Psoas muscle (tissue), 8 donors: ENCODE data around the gene RPL18. TPM values are rescaled to one million over a fixed set of nuclear protein-coding genes. Genes with fewer than 3 reads are reported as not detected.
A peak's percentile ranks its signal among the peaks of the same experiment; 100 is the strongest.

Experiments used
- ATAC-seq, 4 donors: fragments of 200-7000 bp; cut with Tn5 transposase; one replicate each; pipeline ENCODE4 v1.9.1; 2020; ENCODE audit warnings: moderate library complexity in 3 of 4, mild to moderate bottlenecking in 2 of 4
- DNase-seq, 2 donors: peaks; one replicate each; pipeline ENCODE4 v3.0.0-alpha.2; 2020
- H3K27ac ChIP-seq: fragments of 200-600 bp; one replicate; pipeline ENCODE4 v1.8.0; 2022
- H3K27me3 ChIP-seq, 3 donors: fragments of 200-600 bp in 1 of 3; one replicate each; pipeline versions ENCODE4 v1.6.1 to v1.8.0; 2013 to 2022; ENCODE audit warnings: low read length in 2 of 3, mild to moderate bottlenecking in 2 of 3, moderate library complexity in 1 of 3; ENCODE audit not compliant: insufficient read depth in 3 of 3
- H3K36me3 ChIP-seq, 2 donors: fragments of 200-600 bp in 1 of 2; one replicate each; pipeline versions ENCODE4 v1.6.1 to v1.8.0; 2013 to 2022; ENCODE audit warnings: low read depth in 1 of 2, mild to moderate bottlenecking in 1 of 2, moderate library complexity in 1 of 2; ENCODE audit not compliant: insufficient read depth in 1 of 2
- H3K4me1 ChIP-seq: fragments of 200-600 bp; one replicate; pipeline ENCODE4 v1.8.0; 2022
- H3K4me3 ChIP-seq: fragments of 200-600 bp; one replicate; pipeline ENCODE4 v1.8.0; 2022; ENCODE audit warnings: mild to moderate bottlenecking
- H3K9me3 ChIP-seq: fragments of 200-600 bp; one replicate; pipeline ENCODE4 v1.8.0; 2022
- CTCF ChIP-seq: fragments of 200-600 bp; IDR thresholded peaks from one replicate; pipeline ENCODE4 v1.8.0; 2022; ENCODE audit warnings: antibody characterized with exemption
- WGBS, 3 donors: extraction: QIAGEN DNeasy Blood & Tissue Kit; methylation state at CpG; one replicate each; pipeline versions ENCODE4 v1.1.6 to v1.1.7; 2013; 5-methylcytosine and 5-hydroxymethylcytosine counted together
- intact Hi-C, 2 donors: fragments of 100-400 bp; cut with DNase I; formaldehyde crosslinking; loops; one replicate each; pipeline versions ENCODE4 v1.11.0 to v1.14.2; 2022
- polyA plus RNA-seq, 3 donors: library from polyadenylated mRNA; stranded (reverse); fragments of 200-250 nt; gene quantifications; one replicate each; pipeline ENCODE4 v1.2.3, GENCODE V29; 2013
- total RNA-seq, 4 donors: library from RNA; stranded (reverse); fragmentation: NEBNext Ultra II Directional in 2 of 4; extraction: Animal tissue kit (Norgen Biotek cat#: 25700) in 2 of 4; gene quantifications; one replicate each; pipeline versions ENCODE4 v1.2.1 to v1.2.4, GENCODE V29; 2021 to 2023
- donor health status: healthy with polysubstance abuse.
- donor health status: DM: no; HTN: no; CAD: no; lungs with moderate emphysema.
- donor health status: Bipolar disorder and iron deficiency.
- donor health status: healthy.
- donor health status: DM: yes; HTN: yes; CAD: no.
- donor health status: DM: no; HTN: no; CAD: no.
- donor health status: DM: no; HTN: no; CAD: no.
- donor health status: DM: yes; HTN: yes; CAD: no.

Gene RPL18
- total and polyA plus RNA-seq, 7 donors: 506 to 1,745 (median 730) TPM

- intact Hi-C loops: no loop called here
- WGBS, 3 donors: 71 to 80% (median 80%) methylated on average over 18 to 23 of the region's 23 CpGs
- no peaks in the 10 kb centered on the region for H3K27me3 ChIP-seq
- ATAC-seq: no peak
- no peak for DNase-seq
- no peak for TF ChIP-seq CTCF
- no peaks in the 10 kb centered on the region for H3K36me3 ChIP-seq
- no peak overlapping the region for H3K4me3 ChIP-seq
- no peak overlapping the region for H3K27ac ChIP-seq
- no peaks in the 10 kb centered on the region for H3K9me3 ChIP-seq
- no peaks in the 10 kb centered on the region for H3K4me1 ChIP-seq
Observed at GRCh38 chr19:48575931-48576622, 42.9 kb downstream of the RPL18 start.

- no peaks in the 10 kb centered on the region for H3K27me3 ChIP-seq
- ATAC-seq (no peak), DNase-seq (no peak)
- peaks cover 10% of the 10 kb centered on the region for H3K4me1 ChIP-seq
- H3K4me3 ChIP-seq: no peak overlapping the region
- no peak overlapping the region for H3K27ac ChIP-seq
- 68 to 83% (median 82%) methylated on average over 12 of the region's 12 CpGs for WGBS, 3 donors
- no peaks in the 10 kb centered on the region for H3K36me3 ChIP-seq
- intact Hi-C loops: no loop called here
- H3K9me3 ChIP-seq: no peaks in the 10 kb centered on the region
- no peak for TF ChIP-seq CTCF
Observed at GRCh38 chr19:48573163-48573505, 45.8 kb downstream of the RPL18 start.

DNA sequence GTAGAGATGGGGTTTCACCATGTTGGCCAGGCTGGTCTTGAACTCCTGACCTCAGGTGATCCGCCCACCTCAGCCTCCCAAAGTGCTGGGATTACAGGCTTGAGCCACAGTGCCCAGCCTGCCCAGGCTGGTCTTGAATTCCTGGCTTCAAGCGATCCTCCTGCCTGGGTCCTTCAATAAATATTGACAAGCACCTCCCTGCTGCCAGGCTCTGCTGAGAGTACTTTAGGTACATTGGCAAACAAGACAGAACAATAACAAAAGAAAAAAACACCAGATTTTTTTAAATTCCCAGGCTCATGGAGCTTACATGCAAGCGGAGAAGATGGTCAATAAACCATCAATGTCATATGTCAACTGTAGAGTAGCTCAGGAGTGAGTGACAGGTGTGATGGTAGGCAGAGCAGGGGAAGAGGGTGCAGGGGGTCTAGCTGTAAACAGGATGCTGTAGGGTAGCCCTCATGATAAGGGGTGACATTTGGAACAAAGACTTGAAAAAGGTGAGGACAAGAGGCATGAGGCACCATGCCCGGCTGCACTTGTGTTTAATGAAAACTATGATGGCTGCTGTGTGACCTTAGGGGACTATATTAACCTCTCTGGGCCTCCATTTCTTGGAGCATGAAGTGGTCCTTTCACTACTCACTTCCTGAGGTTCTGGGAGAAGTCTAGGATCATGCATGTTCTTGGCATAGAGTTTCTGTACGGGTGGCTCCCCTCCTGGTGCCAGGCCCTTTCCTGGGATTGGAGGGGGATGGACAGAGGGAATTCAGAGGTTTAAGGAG lies 47.4 kb downstream of the RPL18 start:
- WGBS, 3 donors: 61 to 79% (median 71%) methylated on average over 4 to 5 of the region's 5 CpGs
- ATAC-seq (no peak), DNase-seq (no peak)
- TF ChIP-seq CTCF: no peak
- Histone ChIP-seq H3K4me1 (peaks cover 19% of the 10 kb centered on the region), H3K36me3 (no peaks in the 10 kb centered on the region), H3K9me3 (no peaks in the 10 kb centered on the region), H3K4me3 (no peak overlapping the region), H3K27me3 (no peaks in the 10 kb centered on the region), H3K27ac (no peak overlapping the region)
- intact Hi-C loops: no loop called here

GRCh38 chr19:48569814-48570213 lies 49.2 kb downstream of the RPL18 start:
- no peak for DNase-seq
- 14 to 18% (median 15%) methylated on average over 11 of the region's 11 CpGs for WGBS, 3 donors
- H3K4me1 ChIP-seq: peaks cover 19% of the 10 kb centered on the region
- H3K36me3 ChIP-seq: no peaks in the 10 kb centered on the region
- ATAC-seq: peak; percentile 72 to 86 (median 77)
- no peaks in the 10 kb centered on the region for H3K27me3 ChIP-seq
- H3K4me3 ChIP-seq: no peak overlapping the region
- no peaks in the 10 kb centered on the region for H3K9me3 ChIP-seq
- peak overlapping the region; percentile 88 for H3K27ac ChIP-seq
- intact Hi-C loops: loop anchor here in 1 of 2 donors (5.0 kb wide), 1 partner anchor 58 kb away; the partner anchor contains the start of gene LMTK3
- TF ChIP-seq CTCF: no peak
